HG03108 (cell line): Measurements from ENCODE around the gene EFCAB9.
"Not testable (repeated sequence)": the region's sequence is repeated elsewhere in the genome, so short reads cannot be mapped to it uniquely, and the experiment has no call there.

Experiments used
- ATAC-seq: cut with Tn5 transposase; IDR thresholded peaks from one replicate; pipeline ENCODE4 v1.9.1; 2021; ENCODE audit warnings: moderate library complexity; ENCODE audit not compliant: unreplicated experiment

EFCAB9 gene

DNA sequence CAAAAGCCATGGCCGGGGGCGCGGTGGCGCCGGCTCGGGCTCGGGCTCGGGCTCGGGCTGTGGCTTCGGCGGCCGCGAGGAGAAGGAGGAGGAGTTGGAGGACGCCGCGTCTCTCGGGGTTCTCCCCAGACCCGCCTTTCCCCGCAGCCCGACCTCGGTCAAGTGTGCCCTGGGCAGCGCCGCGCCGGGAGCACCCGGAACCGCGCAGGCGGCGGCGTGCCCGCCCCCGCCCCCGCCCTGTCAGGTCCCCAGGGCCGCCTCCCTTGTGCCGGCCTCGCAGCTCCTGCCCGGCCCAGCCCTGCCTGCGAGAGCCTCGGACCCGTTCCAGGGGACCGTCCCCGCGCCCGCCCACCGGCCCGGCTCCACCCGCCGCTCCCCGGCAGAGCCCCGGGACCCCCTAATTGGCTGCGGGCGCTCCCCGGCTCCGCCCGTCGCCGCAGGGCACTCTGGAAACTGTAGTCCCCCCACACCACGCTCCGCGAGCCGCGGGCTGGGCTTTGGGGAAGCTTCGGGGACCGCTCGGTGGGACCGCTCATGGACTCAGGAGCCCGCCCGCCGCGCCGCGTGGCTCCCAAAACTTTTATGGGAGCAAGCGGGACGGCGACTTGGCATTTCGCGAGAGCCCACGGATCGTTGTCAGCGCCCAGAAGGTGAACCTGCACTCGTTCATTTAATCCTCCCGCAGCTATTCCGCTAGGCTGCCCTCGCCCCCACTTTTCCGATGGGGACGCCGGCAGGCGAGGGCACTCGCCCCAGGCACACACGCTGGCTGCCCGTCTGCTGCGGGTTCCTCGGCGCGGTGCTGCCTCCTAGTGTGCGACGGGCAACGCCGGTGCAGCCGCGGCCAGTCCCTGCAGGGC is 5.7 kb upstream of the EFCAB9 start, which contains the start of gene STK10:
STK10 (minus strand) TSS at position 192 of the 860 bp plus-strand sequence; CDS start at position 10, 182 bp downstream.
- ATAC-seq, result peak; percentile 74

DNA sequence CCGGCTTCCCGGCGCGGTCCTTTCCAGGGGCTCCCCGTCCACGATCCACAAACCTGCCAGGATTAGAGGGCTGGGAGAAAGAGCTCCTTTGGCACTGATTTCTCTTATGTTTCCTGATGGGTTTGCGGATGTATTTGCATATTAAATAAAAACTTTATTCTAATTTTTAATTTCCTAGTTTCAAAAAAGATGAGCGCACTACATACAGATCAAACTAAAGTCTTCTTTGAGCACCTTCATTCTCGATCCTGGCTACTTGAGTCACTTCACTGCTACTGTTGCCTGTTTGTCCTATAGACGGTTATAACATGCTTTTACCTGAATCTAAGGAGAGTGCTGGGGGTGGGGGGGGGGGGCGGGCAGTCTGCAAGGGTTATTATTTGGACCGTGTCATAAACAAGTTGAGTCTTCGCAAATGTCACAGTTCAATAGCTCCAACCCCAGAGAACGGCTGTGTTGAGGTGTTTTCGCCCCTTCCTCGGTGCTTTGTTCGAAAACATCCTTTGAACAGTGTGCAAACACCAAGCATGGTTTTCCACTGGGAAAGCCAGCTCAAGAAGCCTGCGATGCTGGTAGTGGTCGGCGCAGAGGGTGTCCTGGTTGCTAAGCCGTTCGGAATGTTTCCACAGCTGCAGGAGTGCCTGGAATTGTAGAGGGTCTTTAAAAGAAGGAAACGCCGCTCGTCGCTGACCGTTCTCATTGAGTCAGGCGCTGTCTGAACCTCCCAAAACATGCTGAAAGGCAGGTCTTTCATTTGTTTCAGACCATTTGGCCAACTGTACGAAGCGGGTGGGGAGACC is 4.9 kb upstream of the EFCAB9 start:
- no peak for ATAC-seq

DNA sequence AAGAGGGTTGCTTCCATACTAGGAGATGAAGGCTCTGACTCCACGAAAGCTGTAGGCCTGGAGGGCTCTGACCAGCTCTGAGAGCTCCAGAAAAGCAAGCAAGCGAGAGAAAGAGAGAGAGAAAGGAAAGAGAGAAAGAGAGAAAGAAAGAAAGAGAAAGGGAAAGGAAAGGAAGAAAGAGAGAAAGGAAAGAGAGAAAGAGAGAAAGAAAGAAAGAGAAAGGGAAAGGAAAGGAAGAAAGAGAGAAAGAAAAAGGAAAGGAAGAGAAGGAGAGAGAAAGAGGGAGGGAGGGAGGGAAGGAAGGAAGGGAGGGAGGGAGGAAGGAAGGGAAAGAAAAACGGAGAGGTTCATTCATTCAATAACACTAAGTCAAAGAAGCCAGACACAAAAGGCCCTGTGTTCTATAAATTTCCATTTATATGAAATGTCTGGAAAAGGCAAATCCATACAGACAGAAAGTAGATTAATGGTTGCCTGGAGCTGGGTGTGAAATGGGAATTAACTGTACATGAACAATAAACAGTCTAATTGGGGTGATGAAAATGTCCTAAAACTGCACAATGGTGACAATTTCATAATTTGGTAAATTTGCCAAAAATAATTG is 4.2 kb upstream of the EFCAB9 start:
- ATAC-seq, result no peak

DNA sequence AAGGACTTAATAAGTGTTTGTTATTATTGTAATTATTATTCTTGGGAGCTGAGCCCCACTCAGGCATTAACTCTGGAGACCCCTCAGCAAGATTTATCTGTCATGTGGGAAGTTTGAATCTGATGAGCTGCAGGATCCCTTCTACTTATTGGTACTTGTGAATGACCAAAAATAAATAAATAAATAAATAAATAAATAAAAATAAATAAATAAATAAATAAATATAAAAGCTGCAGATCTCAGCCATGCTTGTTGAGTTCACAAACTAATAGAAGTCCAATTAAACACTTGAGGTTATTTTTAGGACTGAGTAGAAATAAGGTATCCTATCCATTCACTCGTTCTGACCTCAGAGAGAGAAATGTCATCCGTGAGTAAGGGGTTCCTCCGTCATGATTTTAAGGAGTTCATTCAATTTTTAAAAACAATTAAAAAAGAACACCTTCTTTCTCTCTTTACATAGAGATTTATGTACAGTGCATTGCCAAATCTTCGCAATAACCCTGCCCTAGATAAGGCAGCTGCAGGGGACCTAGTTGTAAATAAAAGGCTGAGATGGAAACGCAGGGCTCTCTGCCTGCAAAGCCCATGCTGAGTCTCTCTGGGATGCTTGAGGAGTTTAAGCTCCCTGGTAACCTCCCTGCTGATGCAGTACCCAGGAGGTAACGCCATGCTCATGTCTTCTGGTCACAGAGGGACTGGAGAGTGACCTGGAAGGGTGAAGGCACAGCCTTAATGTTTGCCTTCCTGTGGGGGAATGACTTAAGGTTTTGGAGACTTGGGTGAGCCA is 1.2 kb downstream of the EFCAB9 start:
- ATAC-seq, result no peak

DNA sequence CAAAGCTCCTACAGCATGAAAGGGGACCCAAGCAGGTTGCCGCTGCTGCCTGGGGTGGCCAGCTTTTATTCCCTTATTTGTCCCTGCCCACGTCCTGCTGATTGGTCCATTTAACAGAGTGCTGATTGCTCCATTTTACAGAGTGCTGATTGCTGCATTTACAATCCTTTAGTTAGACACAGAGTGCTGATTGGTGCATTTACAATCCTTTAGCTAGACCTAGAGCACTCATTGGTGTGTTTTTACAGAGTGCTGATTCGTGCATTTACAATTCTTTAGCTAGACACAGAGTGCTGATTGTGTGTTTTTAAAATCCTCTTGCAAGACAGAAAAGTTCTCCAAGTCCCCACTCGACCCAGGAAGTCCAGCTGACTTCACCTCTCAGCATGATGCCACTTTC is 3.8 kb downstream of the EFCAB9 start:
- not testable (repeated sequence) for ATAC-seq

DNA sequence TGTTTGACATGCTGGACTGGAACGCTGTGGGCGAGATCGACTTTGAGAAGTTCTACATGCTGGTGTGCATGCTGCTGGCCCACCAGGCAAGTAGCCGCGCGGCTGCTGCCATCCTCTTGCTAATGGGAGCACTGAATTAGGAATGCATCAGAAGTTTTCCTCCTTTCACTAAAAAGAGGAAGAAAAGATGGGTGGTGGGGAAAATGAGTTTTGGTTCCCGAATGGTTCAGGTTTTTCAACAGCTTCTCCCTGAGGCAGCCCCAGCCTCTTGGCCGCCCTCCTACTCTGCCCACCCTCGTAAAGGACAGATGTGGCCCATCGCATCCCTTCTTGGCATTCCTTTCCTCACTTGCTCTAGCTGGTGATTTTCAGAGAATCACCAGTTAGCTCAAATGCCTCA is 5.5 kb downstream of the EFCAB9 start:
- no peak for ATAC-seq

DNA sequence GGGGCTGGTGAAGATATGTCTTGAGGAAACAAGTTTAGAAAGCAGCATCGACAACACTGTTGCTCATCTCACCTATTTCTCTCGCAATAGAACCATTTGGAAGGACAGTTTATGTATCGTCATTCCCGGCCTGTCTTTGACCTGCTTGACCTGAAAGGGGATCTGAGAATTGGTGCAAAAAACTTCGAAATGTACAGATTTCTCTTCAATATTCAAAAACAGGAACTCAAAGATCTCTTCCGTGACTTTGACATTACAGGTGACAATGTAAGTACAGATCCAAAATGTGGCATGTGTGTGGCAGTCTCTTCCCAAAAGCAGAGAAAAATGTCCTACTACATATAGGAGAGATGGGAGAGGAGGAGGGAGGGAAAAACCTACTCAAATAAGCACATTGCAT is 6.5 kb downstream of the EFCAB9 start:
- ATAC-seq, result no peak

DNA sequence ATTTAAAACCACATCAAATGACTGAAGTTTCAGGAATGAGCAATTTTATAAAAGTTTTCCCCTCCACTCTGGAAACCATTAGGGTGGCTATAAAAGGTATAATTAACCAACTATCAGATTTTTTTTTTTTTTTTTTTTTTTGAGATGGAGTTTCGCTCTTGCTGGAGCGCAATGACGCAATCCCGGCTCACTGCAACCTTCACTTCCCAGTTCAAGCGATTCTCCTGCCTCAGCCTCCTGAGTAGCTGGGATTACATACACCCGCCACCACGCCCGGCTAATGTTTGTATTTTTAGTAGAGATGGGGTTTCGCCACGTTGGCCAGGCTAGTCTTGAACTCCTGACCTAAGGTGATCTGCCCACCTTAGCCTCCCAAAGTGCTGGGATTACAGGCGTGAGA is 12.0 kb downstream of the EFCAB9 start:
- not testable (repeated sequence) for ATAC-seq

DNA sequence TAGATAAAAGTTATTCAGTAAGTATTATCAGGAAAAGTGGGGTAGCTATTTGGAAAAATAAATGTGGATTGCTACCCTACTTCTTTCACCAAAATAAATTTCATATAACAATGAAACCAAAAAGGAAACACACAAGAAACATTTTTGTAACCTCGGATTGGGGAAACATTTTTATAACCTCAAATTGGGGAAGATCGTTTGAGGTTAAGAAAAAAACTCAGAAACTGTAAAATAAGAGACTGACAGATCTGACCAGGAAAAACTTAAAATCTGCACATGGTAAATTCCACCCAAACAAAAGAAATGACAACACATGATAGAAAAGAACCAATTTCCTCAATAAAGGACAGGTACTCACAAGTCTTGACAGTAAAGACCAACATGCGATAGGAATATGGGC is 13.5 kb downstream of the EFCAB9 start:
- ATAC-seq, result no peak

DNA sequence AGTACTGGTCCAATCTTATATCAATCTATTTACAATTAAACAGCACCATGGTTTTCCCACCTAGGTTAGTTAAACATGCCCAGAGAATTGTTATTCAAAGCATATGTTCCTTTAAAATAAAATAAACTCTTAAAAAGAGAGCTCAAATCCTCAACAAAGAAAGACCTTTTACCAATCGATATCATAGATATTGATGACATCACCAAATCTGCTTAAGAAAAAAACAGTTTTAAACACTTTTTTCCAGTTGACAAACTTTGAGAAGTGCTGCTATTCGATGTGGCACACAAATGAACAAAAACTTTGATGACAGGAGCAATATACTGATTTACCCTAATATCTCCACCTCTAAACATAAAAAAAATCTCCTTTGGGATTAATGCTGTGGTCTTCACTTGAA is 15.7 kb downstream of the EFCAB9 start:
- ATAC-seq, result no peak

DNA sequence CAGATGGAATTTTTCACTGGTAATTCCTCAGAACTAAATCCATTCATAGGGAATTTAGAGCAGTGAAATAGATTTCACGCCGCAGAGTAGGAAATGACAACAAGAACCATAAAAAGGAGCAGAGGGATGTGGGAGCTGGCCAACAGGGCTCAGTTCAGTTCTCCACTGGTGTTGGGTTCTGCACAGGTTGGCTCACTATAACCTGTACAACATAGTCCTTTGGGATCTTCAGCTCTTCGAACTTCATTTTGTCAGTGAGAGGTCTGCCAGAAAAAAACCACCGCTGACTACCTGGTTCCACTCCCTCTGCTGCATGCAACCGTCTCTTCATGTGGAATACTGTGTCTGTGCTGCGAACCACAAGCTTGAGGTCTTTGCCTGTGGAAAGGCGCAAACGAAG is 17.7 kb downstream of the EFCAB9 start:
- ATAC-seq, result no peak

DNA sequence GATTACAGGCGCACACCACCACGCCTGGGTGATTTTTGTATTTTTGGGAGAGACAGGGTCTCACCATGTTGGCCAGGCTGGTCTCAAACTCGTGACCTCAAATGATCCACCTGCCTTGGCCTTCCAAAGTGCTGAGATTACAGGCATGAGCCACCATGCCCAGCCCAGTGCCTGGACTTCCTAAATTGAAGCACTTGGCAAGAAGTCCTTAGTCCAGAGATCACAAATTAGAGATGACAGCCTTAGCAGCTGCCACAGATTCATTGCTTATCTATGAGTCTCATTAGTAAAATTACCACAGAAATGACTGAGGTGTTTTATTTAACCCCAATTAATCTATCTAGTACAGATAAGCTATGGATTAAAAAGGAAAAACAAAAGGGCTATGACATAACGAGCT is 19.2 kb downstream of the EFCAB9 start:
- no peak for ATAC-seq

DNA sequence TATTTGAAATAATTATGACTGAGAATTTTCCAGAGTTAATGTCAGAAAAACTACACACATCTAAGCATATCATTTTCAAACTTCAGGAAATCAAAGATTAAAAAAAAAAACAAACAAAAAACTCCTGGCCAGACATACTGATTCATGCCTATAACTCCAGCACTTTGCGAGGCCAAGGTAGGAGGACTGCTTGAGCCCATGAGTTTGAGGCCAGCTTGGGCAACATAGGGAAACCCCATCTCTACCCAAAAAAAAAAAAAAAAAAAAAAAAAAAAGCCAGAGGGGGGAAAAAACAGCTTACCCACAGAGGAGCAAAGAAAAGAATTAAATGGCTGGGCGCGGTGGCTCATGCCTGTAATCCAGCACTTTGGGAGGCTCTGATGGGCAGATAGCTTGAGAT is 22.4 kb downstream of the EFCAB9 start:
- ATAC-seq, result no peak

DNA sequence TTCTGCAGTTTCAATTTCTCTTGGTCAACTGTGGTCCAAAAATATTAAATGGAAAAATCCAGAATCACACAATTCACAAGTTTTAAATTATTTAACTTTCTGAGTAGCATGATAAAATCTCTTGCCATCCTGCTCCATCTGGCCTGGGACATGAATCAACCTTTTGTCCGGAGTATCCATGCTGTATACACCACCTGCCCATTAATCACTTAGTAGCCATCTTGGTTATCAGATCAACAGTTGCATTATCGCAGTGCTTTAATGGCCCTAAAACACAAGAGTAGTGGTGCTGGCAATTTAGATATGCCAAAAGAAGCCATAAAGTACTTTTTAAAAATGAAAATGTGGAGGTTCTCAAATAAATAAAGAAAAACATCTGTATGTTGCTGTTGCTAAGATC is 25.3 kb downstream of the EFCAB9 start:
- no peak for ATAC-seq

DNA sequence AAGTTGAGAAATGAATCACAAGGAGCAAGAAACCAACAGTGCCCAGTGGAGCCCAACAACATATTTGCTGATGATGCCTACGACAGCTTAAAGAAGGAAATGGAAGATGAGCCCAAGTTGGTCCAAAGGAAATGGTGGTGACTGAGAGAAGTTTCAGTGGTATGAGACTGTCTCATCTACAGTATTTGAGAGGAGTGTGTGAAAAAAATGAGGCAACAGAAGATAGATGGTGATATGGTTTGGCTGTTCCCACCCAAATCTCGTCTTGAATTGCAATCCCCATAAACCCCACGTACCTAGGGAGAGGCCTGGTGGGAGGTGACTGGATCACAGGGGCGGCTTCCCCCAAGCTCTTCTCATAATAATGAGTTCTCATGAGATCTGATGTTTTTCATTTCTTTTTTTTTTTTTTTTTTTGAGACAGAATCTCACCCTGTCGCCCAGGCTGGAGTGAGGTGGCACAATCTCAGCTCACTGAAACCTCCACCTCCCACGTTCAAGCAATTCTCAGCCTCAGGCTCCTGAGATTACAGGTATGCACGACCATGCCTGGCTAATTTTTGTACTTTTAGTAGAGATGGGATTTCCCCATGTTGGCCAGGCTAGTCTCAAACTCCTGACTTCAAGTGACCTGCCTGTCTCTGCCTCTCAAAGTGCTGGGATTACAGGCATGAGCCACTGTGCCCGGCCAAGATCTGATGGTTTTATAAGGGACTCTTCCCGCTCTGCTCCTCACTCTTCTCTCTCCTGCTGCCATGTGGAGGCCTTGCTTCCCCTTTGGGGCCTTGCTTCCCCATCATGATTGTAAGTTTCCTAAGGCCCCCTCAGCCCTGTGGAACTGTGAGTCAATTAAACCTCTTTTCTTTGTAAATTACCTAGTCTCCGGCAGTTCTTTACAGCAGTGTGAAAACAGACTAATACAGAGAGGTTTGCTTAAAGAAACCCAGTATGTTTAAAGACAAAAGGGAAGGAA is 30.2 kb downstream of the EFCAB9 start:
- peak; percentile 79 for ATAC-seq

DNA sequence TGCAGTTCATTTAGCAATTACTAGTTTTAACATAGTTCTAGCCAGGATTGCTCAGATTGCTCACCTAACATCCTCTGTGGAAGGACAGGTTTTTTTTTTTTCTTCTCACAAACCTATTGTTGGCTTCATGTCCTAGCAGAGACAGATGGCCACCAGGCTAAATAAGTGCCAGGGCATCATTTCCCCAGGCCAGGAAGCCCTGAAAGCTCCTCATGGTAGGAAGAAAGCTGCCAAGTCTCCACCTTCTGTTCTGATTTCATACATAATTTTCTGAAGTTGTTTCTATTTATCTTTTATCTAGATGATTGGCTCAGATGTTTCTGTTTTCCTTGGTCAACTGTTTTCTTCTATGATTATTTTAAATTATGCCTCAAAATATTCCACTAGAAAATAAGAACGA is 31.0 kb downstream of the EFCAB9 start:
- ATAC-seq, result no peak

DNA sequence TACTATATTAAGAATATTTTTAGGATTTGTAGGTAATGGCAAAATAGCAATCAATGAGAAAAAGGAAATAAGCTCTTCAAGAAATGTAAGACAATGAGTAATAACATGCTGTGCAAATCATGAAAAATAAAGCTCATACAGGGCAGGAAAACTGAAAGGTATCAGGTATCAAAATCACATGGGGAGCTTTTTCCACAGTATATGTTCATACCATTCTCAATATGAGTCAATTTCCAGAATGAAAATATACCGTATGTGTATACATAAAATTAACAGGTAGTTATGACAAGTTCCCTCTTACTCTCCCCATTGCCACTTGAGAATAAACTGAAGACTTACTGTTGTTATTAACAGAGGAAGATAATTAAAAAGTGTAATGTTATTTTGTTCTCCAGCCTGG is 35.9 kb downstream of the EFCAB9 start:
- ATAC-seq, result no peak

DNA sequence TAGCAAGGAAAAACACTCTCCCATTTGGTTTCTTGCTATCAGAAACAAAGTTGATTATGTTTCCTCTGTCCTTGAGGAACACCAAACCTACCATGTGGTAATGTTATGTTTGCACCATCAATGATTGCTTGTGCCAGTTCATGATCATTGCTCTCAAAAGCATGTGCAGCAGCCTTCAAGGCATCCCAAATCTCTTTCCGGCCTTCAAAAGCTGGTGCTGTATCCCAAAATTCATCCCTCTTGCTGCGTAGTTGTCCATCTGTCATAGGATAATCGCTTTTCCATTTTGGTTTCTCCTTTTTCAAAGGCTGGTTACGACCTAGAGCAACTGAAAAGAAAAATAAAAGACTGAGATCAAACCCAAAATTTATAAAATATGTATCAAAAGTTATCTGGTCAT is 40.1 kb downstream of the EFCAB9 start:
- ATAC-seq, result no peak

DNA sequence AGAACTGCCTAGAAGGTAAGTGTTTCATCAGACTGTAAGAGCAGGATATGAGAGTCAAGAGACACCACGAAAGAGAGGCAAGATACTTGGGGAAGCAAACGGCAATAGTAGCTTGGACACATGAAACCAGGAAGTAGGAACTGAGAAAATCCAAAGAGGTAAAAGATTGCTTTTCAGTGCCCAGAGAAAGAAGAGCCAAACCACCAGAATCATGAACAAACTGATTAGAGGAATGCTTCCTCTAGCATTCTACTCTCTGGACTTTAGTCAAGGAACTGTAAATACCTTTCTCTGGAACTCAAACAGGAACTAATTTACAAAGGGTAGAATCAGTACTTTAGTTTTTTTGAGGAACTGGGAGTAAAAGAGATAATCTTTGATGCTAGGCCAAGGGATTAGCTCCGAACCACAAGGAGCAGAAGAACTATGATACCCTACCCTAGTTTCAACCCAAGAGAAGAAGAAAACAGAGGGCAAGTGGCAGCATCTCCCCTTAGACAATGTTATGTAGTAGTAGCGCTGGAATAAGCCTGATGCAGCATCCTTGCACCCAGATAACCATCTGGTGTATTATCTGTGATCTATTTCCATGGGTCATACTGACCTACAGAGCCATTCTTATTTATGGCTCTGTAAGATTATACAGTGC is 41.3 kb downstream of the EFCAB9 start:
- peak; percentile 65 for ATAC-seq
